Gastroesophageal sphincter (tissue), 3 donors: ENCODE results near the gene TTLL1.

Experiments
- CTCF ChIP-seq, 4 experiments: fragments of 200-600 bp in 2 of 4; fragments of 450-650 bp in 2 of 4; sonication (generic) in 1 of 4; IDR thresholded peaks; one replicate each; pipeline ENCODE4 v1.5.1; 2017 to 2019; ENCODE audit warnings: antibody characterized with exemption in 4 of 4, mild to moderate bottlenecking in 2 of 4, moderate library complexity in 2 of 4
- EP300 ChIP-seq: sonication (generic); formaldehyde crosslinking; IDR thresholded peaks from one replicate; pipeline ENCODE4 v1.6.1; 2017; ENCODE audit warnings: antibody characterized with exemption, mild to moderate bottlenecking
- POLR2A ChIP-seq, 2 donors: fragments of 450-650 bp; IDR thresholded peaks; one replicate each; pipeline ENCODE4 v1.6.1; 2017; ENCODE audit warnings: antibody characterized with exemption in 2 of 2, mild to moderate bottlenecking in 2 of 2, moderate library complexity in 1 of 2
- POLR2AphosphoS5 ChIP-seq: sonication (generic); formaldehyde crosslinking; IDR thresholded peaks from one replicate; pipeline ENCODE4 v1.6.1; 2017; ENCODE audit warnings: antibody characterized with exemption

- TF ChIP-seq EP300 (no peak), POLR2A (IDR thresholded peaks at IDR 0.05) (no peak), CTCF (IDR thresholded peaks at IDR 0.05) (no peak), POLR2AphosphoS5 (no peak)
These were observed 25.8 kb upstream of the TTLL1 start for GRCh38 chr22:43114958-43115357.
